Panc1 (cell line): ENCODE results near the gene PDZD8. TPM values are rescaled to one million over a fixed set of nuclear protein-coding genes. Genes with fewer than 3 reads are reported as not detected.

Experiments
- ATAC-seq: fragments of 200-7000 bp; cut with Tn5 transposase; 2 replicates; pipeline ENCODE4 v1.9.1; 2020; ENCODE audit warnings: mild to moderate bottlenecking, moderate library complexity
- BruUV-seq: library from RNA; stranded (reverse); fragments of 400-500 nt; replicated peaks from 2 replicates; lab custom pipeline; 2021; lab: Mats Ljungman, UMichigan
- CTCF ChIA-PET: fragments of 300-600 bp; sonication (Branson Sonifier 250); formaldehyde crosslinking; loops from one replicate; lab custom pipeline; 2022; ENCODE audit warnings: antibody characterized with exemption; lab: Charles Lee
- POLR2A ChIA-PET: fragments of 300-600 bp; sonication (Branson Sonifier 250); formaldehyde crosslinking; loops from one replicate; lab custom pipeline; 2022; ENCODE audit warnings: antibody characterized with exemption; lab: Charles Lee
- DNase-seq: peaks from one replicate; pipeline ENCODE4 v3.0.0-alpha.2; 2010; ENCODE audit warnings: low read depth, low spot score
- H3K27ac ChIP-seq: 2 replicates; pipeline ENCODE4 v1.5.1; 2011; ENCODE audit warnings: mild to moderate bottlenecking, low read length, inconsistent platforms
- H3K27me3 ChIP-seq: fragments of 200-500 bp; sonication (Bioruptor generic); 2 replicates; pipeline ENCODE4 v1.6.0; 2014; ENCODE audit warnings: low read length, inconsistent platforms; ENCODE audit not compliant: control insufficient read depth, insufficient read depth
- H3K36me3 ChIP-seq: fragments of 200-500 bp; sonication (Bioruptor generic); 2 replicates; pipeline ENCODE4 v1.5.1; 2014; ENCODE audit warnings: inconsistent platforms, mild to moderate bottlenecking, low read length, moderate library complexity; ENCODE audit not compliant: control insufficient read depth, insufficient read depth
- H3K4me1 ChIP-seq: 2 replicates; pipeline ENCODE4 v1.5.1; 2011; ENCODE audit warnings: inconsistent platforms, mild to moderate bottlenecking, low read length, moderate library complexity; ENCODE audit not compliant: control insufficient read depth, insufficient read depth
- H3K4me3 ChIP-seq, 2 experiments: 2 replicates each; pipeline ENCODE4 v1.5.1; 2011 to 2012; ENCODE audit warnings: low read depth in 2 of 2, low read length in 2 of 2, mild to moderate bottlenecking in 2 of 2, inconsistent platforms in 1 of 2, moderate library complexity in 1 of 2
- H3K9me3 ChIP-seq: fragments of 200-500 bp; sonication (Bioruptor generic); 2 replicates; pipeline ENCODE4 v1.5.1; 2014; ENCODE audit warnings: low read depth, mild to moderate bottlenecking, inconsistent platforms, low read length, moderate library complexity; ENCODE audit not compliant: control insufficient read depth, insufficient read depth
- CTCF ChIP-seq: fragments of 450-650 bp; IDR thresholded peaks from 2 replicates; pipeline ENCODE4 v1.5.1; 2017; ENCODE audit warnings: mild to moderate bottlenecking
- POLR2AphosphoS5 ChIP-seq: IDR thresholded peaks from 2 replicates; pipeline ENCODE4 v1.6.1; 2012; ENCODE audit warnings: mild to moderate bottlenecking, low read depth, low read length, moderate library complexity
- REST ChIP-seq, 2 experiments: IDR thresholded peaks; 2 replicates each; pipeline ENCODE4 v1.6.1; 2011 to 2012; ENCODE audit warnings: low read depth in 2 of 2, control low read depth in 1 of 2, low read length in 1 of 2, mild to moderate bottlenecking in 1 of 2, moderate library complexity in 1 of 2; ENCODE audit not compliant: insufficient read depth in 1 of 2
- SIN3A ChIP-seq: IDR thresholded peaks from 2 replicates; pipeline ENCODE4 v1.6.1; 2012; ENCODE audit warnings: low read depth, mild to moderate bottlenecking, low read length, moderate library complexity, borderline replicate concordance; ENCODE audit not compliant: insufficient read depth
- TCF7L2 ChIP-seq: IDR thresholded peaks from 2 replicates; pipeline ENCODE4 v1.6.1; 2011; ENCODE audit warnings: mild to moderate bottlenecking, low read depth, low read length, inconsistent platforms
- in situ Hi-C: cut with HindIII; loops from 2 replicates; pipeline ENCODE4 v1.10.0; 2016; ENCODE audit warnings: low sequenced_read_pairs, low pct_unique_long_range_greater_than_20kb
- intact Hi-C: fragments of 100-400 bp; cut with micrococcal nuclease; formaldehyde crosslinking; loops from one replicate; pipeline ENCODE4 v1.10.0; 2022; ENCODE audit not compliant: unreplicated experiment
- total RNA-seq: library from RNA; stranded (reverse); gene quantifications from one replicate; pipeline ENCODE4 v1.2.1, GENCODE V29; 2021; ENCODE audit not compliant: unreplicated experiment

PDZD8 gene
- total RNA-seq, 1 experiment from 2014 or later = 44.7 TPM

GRCh38 chr10:117352724-117353123 lies 22.5 kb downstream of the PDZD8 start:
- ATAC-seq (no peak), DNase-seq (no peak)
- BruUV-seq = no TSS peak
- Histone ChIP-seq H3K27ac (no peak overlapping the region), H3K27me3 (no peaks in the 10 kb centered on the region), H3K9me3 (no peaks in the 10 kb centered on the region), H3K4me3 (no peak overlapping the region), H3K36me3 (no peaks in the 10 kb centered on the region), H3K4me1 (no peaks in the 10 kb centered on the region)
- TF ChIP-seq TCF7L2 = no peak
- no peak for TF ChIP-seq SIN3A
- TF ChIP-seq CTCF = no peak
- no peak for TF ChIP-seq REST (IDR thresholded peaks at IDR 0.05; ENCODE audit: insufficient read depth in 1 of 2, low read depth in 2 of 2, low read length in 1 of 2)
- no peak for TF ChIP-seq POLR2AphosphoS5
- intact Hi-C loops (no loop called here), in situ Hi-C loops (no loop called here)
- POLR2A ChIA-PET = no interaction called here
- CTCF ChIA-PET = no interaction called here

GRCh38 chr10:117351996-117352395 lies 23.2 kb downstream of the PDZD8 start:
- BruUV-seq = no TSS peak
- ChIA-PET CTCF (no interaction called here), POLR2A (no interaction called here)

More at GRCh38 chr10:117351996-117352395, 23.2 kb downstream of the PDZD8 start:
- Histone ChIP-seq H3K36me3 (no peaks in the 10 kb centered on the region), H3K4me1 (no peaks in the 10 kb centered on the region), H3K27me3 (no peaks in the 10 kb centered on the region), H3K4me3 (no peak overlapping the region), H3K27ac (no peak overlapping the region), H3K9me3 (no peaks in the 10 kb centered on the region)
- intact Hi-C loops (no loop called here), in situ Hi-C loops (no loop called here)
- ATAC-seq (no peak), DNase-seq (no peak)
- TF ChIP-seq REST (IDR thresholded peaks at IDR 0.05; ENCODE audit: insufficient read depth in 1 of 2, low read depth in 2 of 2, low read length in 1 of 2) (no peak), SIN3A (no peak), CTCF (no peak), TCF7L2 (no peak), POLR2AphosphoS5 (no peak)
